IPS-20b (cell line): ENCODE measurements around the gene PAGE4.

Experiments
- H3K27ac ChIP-seq: one replicate; pipeline ENCODE4 v1.5.1; 2013; ENCODE audit warnings: low read length
- H3K27me3 ChIP-seq: 2 replicates; pipeline ENCODE4 v1.6.1; 2013; ENCODE audit warnings: mild to moderate bottlenecking, low read length, inconsistent platforms; ENCODE audit not compliant: insufficient read depth
- H3K36me3 ChIP-seq: 2 replicates; pipeline ENCODE4 v1.6.1; 2013; ENCODE audit warnings: low read depth, mild to moderate bottlenecking, inconsistent platforms, low read length, moderate library complexity; ENCODE audit not compliant: insufficient read depth
- H3K4me1 ChIP-seq: 2 replicates; pipeline ENCODE4 v1.6.1; 2013; ENCODE audit warnings: mild to moderate bottlenecking, control low read depth, inconsistent platforms, low read length, moderate library complexity; ENCODE audit not compliant: insufficient read depth
- H3K4me3 ChIP-seq: 2 replicates; pipeline ENCODE4 v1.5.1; 2013; ENCODE audit warnings: mild to moderate bottlenecking, low read length, inconsistent platforms
- H3K9ac ChIP-seq: 2 replicates; pipeline ENCODE4 v1.6.1; 2013; ENCODE audit warnings: low read depth, mild to moderate bottlenecking, inconsistent platforms, low read length, moderate library complexity
- H3K9me3 ChIP-seq: 2 replicates; pipeline ENCODE4 v1.6.1; 2013; ENCODE audit warnings: mild to moderate bottlenecking, low read depth, low read length, inconsistent platforms; ENCODE audit not compliant: insufficient read depth

The PAGE4 gene, protein sequence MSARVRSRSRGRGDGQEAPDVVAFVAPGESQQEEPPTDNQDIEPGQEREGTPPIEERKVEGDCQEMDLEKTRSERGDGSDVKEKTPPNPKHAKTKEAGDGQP

DNA sequence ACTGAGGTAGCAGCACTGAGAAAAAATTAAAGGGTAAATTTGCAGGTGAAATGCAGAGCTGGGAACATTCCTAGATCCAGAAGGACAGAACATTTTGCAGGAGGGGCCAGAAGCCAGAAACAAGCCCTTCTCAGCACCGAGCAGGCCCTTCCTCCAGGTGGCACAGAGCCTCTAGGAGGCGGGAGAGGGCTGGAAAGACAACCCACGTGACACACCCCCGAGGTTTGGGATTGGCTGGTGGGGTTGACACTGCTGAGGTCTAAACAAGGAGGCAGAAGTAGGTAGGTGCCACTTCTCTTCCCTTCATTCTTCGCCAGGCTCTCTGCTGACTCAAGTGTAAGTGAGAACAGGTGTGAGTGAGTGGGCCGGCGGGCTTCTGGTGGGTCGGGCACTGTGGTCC is at the start of gene PAGE4:
Gene PAGE4 (plus strand): TSS at position 288 of the 400 bp plus-strand sequence. CDS start 1,126 bp downstream, outside the sequence.
- Histone ChIP-seq H3K36me3 (no peaks in the 10 kb centered on the region), H3K9me3 (no peaks in the 10 kb centered on the region), H3K27ac (no peak within 1 kb of the TSS), H3K4me1 (no peaks in the 10 kb centered on the region), H3K9ac (no peak within 1 kb of the TSS), H3K4me3 (no peak within 1 kb of the TSS), H3K27me3 (no peaks in the 10 kb centered on the region)

DNA sequence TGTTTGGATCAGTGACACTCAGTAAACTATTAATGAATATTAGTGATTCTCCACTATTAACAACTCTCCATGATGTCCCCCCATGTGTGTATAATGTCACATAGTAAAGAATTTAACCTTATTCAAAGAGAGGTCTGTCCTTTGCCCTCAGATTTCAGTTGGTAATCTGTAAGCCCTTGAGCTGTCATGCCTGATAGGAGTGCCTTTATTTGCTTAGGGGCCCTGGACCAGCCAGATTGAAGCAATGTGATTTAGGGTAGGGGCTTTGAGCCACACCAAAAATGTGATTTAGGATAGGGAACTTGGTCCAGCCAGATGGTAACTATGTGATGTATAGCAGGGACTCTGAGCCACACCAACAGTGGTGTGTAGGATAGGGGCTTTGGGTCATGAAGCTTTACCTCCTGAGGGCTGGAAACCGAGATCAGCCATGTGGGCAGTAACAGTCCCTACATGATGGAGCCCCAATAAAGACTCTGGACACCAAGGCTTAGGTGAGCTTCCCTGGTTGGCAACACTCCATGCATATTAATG is 44.3 kb upstream of the PAGE4 start:
- Histone ChIP-seq H3K9ac (no peak overlapping the region), H3K4me1 (no peaks in the 10 kb centered on the region), H3K36me3 (no peaks in the 10 kb centered on the region), H3K27me3 (no peaks in the 10 kb centered on the region), H3K9me3 (no peaks in the 10 kb centered on the region), H3K27ac (no peak overlapping the region), H3K4me3 (no peak overlapping the region)

DNA sequence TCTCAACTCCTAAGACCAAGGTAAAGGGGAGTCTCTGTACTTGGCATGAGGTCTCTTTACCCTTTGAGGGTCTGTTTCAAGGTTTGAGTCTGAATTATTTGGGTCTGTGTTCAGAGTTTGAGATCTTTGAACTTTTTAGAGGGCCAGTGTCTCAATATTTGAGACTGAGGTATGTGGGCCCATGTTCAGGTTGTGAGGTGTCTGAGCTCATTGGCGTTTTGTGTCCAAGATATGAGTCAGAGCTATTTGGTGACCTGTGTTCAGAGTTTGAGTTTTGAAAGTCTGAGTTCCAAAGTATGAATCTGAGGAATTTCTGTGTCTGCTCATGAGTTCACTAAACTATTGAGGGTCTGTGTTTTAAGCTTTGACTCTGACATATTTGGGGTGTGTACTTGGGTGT is 36.7 kb upstream of the PAGE4 start:
- Histone ChIP-seq H3K9ac (no peak overlapping the region), H3K27ac (no peak overlapping the region), H3K4me3 (no peak overlapping the region), H3K27me3 (no peaks in the 10 kb centered on the region), H3K36me3 (no peaks in the 10 kb centered on the region), H3K4me1 (no peaks in the 10 kb centered on the region), H3K9me3 (no peaks in the 10 kb centered on the region)

DNA sequence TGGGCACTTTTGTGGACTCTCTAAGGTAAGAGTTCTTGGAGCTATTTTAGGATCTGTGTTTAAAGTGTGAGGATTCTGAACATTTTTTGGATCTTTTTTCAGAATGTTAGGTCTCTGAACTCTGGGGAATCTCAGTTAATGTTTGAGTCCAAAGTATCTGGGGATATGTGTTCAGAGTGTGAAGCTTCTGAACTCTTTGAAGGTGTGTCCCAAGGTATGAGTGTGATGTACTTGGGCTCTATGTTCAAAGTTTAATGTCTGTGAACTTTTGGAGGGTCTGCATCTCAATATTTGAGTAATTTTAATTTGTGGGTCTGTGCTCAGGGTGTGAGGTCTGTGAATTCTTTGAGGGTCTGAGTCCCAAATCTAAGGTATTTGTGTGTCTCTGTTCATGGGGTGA is 35.4 kb upstream of the PAGE4 start:
- no peak overlapping the region for H3K27ac ChIP-seq
- no peak overlapping the region for H3K4me3 ChIP-seq
- no peak overlapping the region for H3K9ac ChIP-seq
- H3K27me3 ChIP-seq, result no peaks in the 10 kb centered on the region
- no peaks in the 10 kb centered on the region for H3K4me1 ChIP-seq
- no peaks in the 10 kb centered on the region for H3K9me3 ChIP-seq
- no peaks in the 10 kb centered on the region for H3K36me3 ChIP-seq

DNA sequence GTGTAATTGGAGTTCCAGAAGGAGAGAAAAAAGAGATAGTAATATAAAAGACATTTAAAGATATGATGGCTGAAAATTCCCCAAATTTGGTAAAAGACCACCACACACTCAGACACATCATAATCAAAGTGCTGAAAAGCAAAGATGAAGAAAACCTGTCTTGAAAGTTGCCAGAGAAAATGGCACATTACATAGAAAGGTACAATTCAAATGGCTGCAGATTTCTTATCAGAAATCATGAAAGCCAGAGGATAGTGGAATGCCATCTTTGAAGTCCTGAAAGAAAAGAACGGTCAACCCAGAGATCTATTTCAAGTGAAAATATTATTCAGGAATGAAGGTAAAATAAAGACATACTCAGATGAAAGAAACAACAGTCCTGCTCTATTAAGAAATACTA is 29.3 kb upstream of the PAGE4 start:
- no peak overlapping the region for H3K4me3 ChIP-seq
- H3K9me3 ChIP-seq, result no peaks in the 10 kb centered on the region
- no peak overlapping the region for H3K9ac ChIP-seq
- H3K4me1 ChIP-seq, result no peaks in the 10 kb centered on the region
- H3K36me3 ChIP-seq, result no peaks in the 10 kb centered on the region
- no peaks in the 10 kb centered on the region for H3K27me3 ChIP-seq
- H3K27ac ChIP-seq, result no peak overlapping the region

DNA sequence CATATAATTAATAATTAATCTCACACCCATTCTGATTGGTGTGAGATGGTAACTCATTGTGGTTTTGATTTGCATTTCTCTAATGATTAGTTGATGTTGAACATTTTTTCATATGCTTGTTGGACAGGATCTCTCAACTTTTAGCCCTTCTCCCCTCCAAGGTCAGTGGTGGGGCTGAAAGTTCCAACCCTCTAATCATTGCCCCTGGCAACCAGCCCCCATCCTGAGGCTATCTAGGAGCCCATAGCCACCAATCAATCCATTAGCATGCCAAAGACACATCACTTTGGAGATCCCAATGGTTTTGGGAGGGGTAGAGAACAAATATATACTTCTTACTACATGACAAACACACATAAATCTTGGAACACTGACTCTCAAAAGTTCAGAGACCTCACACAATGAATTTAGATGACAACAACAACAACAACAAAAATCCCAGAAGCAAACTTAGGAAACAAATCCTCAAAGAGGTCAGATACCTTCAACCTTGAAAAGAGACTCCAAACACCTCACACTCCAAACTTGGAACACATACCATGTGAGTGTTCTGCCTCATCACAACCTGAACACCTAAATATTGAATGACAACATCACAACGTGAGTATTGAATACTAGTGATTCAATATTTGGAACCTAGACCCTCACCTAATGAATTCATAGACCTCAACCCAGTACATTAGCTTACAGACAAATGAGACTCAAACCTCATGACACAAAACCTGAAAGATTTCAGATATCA is 19.0 kb upstream of the PAGE4 start:
- Histone ChIP-seq H3K27me3 (no peaks in the 10 kb centered on the region), H3K27ac (no peak overlapping the region), H3K9me3 (no peaks in the 10 kb centered on the region), H3K4me3 (no peak overlapping the region), H3K9ac (no peak overlapping the region), H3K4me1 (no peaks in the 10 kb centered on the region), H3K36me3 (no peaks in the 10 kb centered on the region)

DNA sequence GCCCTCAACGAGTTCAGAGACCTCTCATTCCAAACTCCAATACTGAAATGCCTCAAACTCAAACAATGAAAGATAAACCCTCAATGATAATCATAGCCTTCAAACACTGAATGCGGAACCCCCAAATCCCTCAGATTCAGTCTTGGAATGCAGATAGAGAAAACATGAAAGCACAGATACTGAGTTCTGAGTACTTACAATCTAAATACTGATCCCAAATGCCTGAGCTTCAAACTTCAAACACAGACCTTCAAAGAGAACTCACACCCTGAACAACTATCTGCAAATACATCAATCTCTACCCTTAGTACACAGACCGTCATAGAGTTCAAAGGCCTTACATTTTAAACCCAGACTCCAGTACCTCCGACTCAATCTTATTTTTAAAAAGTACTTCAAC is 16.9 kb upstream of the PAGE4 start:
- Histone ChIP-seq H3K27ac (no peak overlapping the region), H3K4me1 (no peaks in the 10 kb centered on the region), H3K9ac (no peak overlapping the region), H3K36me3 (no peaks in the 10 kb centered on the region), H3K9me3 (no peaks in the 10 kb centered on the region), H3K27me3 (no peaks in the 10 kb centered on the region), H3K4me3 (no peak overlapping the region)

DNA sequence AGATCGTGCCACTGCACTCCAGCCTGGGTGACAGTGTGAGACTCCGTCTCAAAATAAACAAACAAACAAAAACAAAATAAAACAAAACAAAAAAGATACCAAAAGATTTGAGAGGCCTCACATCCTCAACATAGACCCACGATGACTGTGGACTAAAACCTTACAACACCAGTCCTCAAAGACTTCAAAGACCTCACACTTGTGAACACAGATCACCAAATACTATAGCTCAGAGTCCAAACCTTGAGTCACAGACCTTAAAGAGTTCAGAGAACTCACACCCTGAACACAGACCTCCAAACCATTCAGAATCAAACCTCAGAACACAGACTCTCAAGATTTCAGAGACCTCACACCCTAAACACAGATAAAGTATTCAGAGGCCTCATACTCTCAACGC is 12.7 kb upstream of the PAGE4 start:
- no peaks in the 10 kb centered on the region for H3K36me3 ChIP-seq
- no peak overlapping the region for H3K4me3 ChIP-seq
- no peaks in the 10 kb centered on the region for H3K9me3 ChIP-seq
- no peaks in the 10 kb centered on the region for H3K4me1 ChIP-seq
- no peak overlapping the region for H3K9ac ChIP-seq
- no peak overlapping the region for H3K27ac ChIP-seq
- H3K27me3 ChIP-seq, result no peaks in the 10 kb centered on the region

DNA sequence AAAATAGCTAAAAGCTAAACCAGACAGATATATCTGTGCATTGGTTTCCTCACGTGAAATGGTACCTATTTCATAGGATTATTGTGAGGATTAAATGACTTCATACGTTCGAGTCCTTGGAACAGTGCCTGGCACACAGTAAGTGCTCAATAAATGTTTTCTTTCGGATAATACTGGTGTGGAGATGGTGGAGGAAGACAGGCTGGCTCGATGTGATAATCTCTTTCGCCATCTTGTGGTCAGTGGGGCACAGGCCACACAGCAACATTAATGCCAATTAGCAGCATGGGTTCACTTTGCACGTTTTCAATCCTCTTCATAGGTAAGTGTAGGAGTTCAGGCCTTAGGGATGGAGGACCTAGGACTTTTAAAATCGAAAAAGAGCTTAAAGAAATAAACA is 9.3 kb downstream of the PAGE4 start:
- H3K4me1 ChIP-seq, result no peaks in the 10 kb centered on the region
- no peak overlapping the region for H3K27ac ChIP-seq
- H3K27me3 ChIP-seq, result no peaks in the 10 kb centered on the region
- no peaks in the 10 kb centered on the region for H3K36me3 ChIP-seq
- no peak overlapping the region for H3K4me3 ChIP-seq
- H3K9ac ChIP-seq, result no peak overlapping the region
- H3K9me3 ChIP-seq, result no peaks in the 10 kb centered on the region

DNA sequence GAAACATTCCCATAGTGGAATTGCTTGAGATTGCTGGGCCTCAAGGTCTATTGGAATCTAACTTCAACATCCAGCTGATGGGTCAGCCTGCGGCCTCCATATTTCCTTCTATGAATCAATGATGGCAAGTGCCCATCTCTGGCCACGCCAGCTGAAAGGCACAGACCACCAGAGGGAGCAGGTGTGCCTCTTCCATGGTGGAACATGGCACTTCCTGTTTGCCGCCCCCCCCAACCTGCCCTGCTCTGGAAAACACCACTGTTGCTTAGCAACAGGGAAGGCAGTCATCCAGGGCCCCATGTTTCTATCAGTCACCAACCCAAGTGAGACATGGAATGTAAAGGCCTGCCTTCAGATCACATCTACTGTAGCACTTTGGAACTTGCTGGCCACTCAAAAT is 11.6 kb downstream of the PAGE4 start:
- no peaks in the 10 kb centered on the region for H3K27me3 ChIP-seq
- H3K36me3 ChIP-seq, result no peaks in the 10 kb centered on the region
- H3K4me1 ChIP-seq, result no peaks in the 10 kb centered on the region
- H3K4me3 ChIP-seq, result no peak overlapping the region
- no peaks in the 10 kb centered on the region for H3K9me3 ChIP-seq
- H3K9ac ChIP-seq, result no peak overlapping the region
- peak overlapping the region; percentile 49 for H3K27ac ChIP-seq

DNA sequence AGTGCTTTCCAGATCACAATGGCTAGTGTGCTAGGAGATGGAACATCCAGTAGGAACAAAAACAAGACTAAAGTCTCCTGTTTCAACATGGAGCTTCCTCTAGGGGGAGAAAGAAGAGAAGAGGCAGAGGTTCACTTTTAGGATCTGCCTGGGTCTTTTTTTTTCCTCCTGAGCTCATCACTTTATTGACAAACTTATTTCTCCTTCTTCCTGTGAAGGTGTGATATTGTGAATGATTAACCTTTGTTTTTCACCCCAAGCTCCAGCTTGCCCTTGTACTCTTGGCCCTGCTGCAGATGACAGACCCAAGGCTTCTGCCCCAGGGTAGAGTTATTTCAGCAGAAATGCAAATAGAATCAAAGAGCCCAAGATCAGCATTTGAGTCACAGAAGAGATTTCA is 13.5 kb downstream of the PAGE4 start:
- H3K27ac ChIP-seq, result no peak overlapping the region
- H3K4me1 ChIP-seq, result no peaks in the 10 kb centered on the region
- H3K27me3 ChIP-seq, result no peaks in the 10 kb centered on the region
- H3K9ac ChIP-seq, result no peak overlapping the region
- H3K4me3 ChIP-seq, result no peak overlapping the region
- H3K9me3 ChIP-seq, result no peaks in the 10 kb centered on the region
- H3K36me3 ChIP-seq, result no peaks in the 10 kb centered on the region

DNA sequence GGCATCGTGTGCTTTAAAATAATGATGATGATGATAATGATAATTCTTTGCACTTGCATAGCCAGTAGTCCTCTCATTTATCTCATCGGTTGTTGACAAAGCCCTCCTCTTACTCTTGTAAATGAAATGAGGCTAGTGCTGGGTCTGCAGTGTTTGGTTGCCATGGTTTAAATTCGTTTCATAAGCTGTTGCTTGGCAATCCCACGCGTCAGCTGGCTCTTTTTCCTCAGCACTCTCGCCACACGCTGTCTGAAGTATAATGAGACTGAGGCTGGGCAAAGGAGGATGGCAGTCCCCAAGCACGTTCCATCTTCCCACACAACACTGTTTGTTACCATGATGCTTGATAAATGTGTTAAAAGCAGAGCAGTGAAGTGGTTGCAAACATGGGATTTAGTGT is 15.5 kb downstream of the PAGE4 start:
- no peak overlapping the region for H3K4me3 ChIP-seq
- no peak overlapping the region for H3K27ac ChIP-seq
- no peaks in the 10 kb centered on the region for H3K27me3 ChIP-seq
- no peaks in the 10 kb centered on the region for H3K9me3 ChIP-seq
- no peak overlapping the region for H3K9ac ChIP-seq
- no peaks in the 10 kb centered on the region for H3K4me1 ChIP-seq
- H3K36me3 ChIP-seq, result no peaks in the 10 kb centered on the region
